Left ventricle myocardium superior (tissue), 1 donor: ENCODE measurements around the gene ASTN2. TPM values are rescaled to one million over a fixed set of nuclear protein-coding genes. Genes with fewer than 3 reads are reported as not detected.

Experiments used
- ATAC-seq: fragments of 200-7000 bp; cut with Tn5 transposase; one replicate; pipeline ENCODE4 v1.9.1; 2020; ENCODE audit warnings: mild to moderate bottlenecking, moderate library complexity
- DNase-seq: peaks from one replicate; pipeline ENCODE4 v3.0.0-alpha.2; 2020
- intact Hi-C: fragments of 100-400 bp; cut with micrococcal nuclease; formaldehyde crosslinking; loops from one replicate; pipeline ENCODE4 v1.11.0; 2022
- total RNA-seq: library from RNA; stranded (reverse); fragmentation: NEBNext Ultra II Directional; extraction: Animal tissue kit (Norgen Biotek cat#: 25700); gene quantifications from one replicate; pipeline ENCODE4 v1.2.1, GENCODE V29; 2021
- donor health status: DM: no; HTN: yes; CAD: no; lungs with severe emphysema.

Gene ASTN2
- total RNA-seq, 1 donor from 2014 or later: 11.3 TPM

DNA sequence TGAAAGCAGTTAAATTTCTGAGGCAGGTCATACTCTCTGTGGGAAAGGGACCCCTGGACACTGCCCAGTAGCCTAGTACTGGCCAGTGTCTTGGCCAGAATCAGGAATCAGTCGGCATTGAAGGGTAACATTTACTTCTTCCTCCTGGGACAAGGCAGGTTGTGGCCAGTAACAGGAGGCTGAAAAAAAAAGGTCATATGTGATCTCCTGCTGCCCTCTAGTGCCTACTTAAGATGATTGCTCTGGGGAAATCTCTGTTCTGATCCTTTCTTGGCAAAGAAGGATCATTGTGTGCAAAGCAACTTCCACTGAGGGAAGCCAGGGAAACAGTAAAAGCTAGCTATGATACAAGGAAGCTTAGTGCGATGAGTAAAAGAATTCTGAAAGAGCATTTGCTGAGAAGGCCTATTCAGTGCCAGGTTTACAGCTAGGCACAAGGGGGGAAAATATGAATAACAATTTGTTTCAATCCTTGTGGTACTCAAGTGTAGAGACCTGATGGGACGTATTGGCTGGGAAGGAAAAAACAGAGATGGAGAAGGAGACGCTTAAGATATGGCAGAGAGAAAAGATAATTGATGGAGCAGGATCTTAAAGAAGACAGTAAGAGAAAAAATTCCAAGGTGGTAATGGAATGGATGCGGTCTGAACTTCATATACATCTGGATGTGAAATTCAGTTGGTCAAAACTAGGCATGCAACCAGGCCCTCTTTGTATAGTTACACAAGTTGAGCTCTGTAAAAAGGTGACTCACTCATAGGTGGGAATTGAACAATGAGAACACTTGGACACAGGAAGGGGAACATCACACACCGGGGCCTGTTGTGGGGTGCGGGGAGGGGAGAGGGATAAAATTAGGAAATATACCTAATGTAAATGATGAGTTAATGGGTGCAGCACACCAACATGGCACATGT, 753.6 kb downstream of the ASTN2 start:
- ATAC-seq (peak; percentile 82), DNase-seq (no peak)
- intact Hi-C loops: loop anchor here (10.0 kb wide), 1 partner anchor 1066 kb away; no protein-coding TSS in a partner anchor

DNA sequence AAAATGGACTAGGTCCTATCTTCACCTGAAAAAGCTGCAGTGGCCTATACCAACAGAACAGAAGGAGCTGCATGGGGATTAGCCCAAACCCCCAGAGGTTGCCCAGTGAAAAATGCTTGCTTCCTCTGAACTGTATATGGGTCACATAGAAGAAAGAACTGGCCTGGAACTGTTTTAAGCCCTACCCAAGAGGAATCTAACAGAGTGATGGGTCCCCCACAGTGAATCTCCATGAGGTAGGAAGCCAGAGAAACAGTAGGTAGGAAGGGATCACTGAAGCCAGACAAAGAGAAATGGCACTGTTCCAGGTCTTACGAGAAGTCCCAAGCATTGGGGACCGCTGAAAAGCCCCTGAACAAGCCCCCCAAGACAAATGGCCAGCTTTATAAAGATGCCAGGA, 756.6 kb downstream of the ASTN2 start:
- ATAC-seq (no peak), DNase-seq (no peak)
- intact Hi-C loops: loop anchor here (10.0 kb wide), 1 partner anchor 493 kb away; no protein-coding TSS in a partner anchor

DNA sequence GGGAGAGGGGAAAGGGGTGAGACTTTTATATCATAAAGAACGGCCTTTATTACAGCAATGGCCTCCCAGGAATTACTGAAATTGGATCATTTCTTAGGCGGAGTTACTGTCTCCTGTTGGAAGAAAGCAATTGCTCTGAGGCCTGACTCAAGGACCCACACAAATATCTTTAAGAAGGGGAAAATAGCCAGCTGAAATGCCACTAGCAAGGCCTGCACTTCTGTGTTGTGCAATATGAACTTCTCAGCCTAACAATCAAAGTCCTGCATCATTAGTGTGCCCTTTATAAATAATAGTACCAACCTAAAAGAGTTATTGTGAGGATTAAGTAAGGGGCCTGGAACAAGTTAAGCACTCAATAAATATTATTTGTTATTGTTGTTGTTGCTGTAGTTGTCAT, 757.9 kb downstream of the ASTN2 start:
- intact Hi-C loops: loop anchor here (10.0 kb wide), 1 partner anchor 492 kb away; no protein-coding TSS in a partner anchor
- ATAC-seq: peak; percentile 15
- DNase-seq: no peak

DNA sequence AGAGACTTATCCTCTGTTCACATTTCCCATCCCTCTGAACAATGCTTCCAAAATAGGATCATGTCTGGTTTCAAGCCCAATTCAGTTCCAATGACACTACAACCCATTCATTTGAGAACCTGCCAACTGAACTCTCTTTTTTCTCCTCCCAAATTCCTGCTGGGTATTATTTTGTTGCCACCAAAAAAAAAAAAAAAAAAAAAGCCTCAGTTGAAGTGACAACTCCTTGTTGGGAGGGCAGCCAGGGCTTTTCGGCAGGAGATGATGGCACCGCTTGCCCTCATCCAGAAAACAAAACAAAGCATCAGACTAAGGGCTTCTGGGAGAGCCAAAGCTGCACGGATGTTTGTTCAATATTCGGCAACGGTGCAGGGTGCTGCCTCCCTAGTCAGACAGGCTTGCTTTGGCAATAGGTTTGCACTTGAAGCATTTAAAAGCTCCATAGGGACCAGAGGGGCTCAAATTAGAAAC, 758.3 kb downstream of the ASTN2 start:
- DNase-seq (peak; percentile 40), ATAC-seq (peak; percentile 50)
- intact Hi-C loops: loop anchor here (10.0 kb wide), 1 partner anchor 492 kb away; no protein-coding TSS in a partner anchor

DNA sequence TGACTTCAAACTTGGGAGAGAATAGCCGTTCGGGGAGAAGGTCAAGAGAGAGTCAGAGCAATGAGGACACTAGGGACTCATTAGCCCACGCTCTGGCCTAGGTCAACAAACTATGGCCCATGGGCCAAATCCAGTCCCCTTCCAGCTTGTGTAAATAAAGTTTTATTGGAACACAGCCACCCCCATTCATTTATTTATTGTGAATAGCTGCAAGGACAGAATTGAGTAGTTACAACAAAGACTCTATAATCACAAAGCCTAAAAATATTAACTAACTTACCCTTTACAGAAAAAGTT, 760.9 kb downstream of the ASTN2 start:
- intact Hi-C loops: loop anchor here (10.0 kb wide), 1 partner anchor 489 kb away; no protein-coding TSS in a partner anchor
- ATAC-seq: peak; percentile 56
- DNase-seq: no peak

DNA sequence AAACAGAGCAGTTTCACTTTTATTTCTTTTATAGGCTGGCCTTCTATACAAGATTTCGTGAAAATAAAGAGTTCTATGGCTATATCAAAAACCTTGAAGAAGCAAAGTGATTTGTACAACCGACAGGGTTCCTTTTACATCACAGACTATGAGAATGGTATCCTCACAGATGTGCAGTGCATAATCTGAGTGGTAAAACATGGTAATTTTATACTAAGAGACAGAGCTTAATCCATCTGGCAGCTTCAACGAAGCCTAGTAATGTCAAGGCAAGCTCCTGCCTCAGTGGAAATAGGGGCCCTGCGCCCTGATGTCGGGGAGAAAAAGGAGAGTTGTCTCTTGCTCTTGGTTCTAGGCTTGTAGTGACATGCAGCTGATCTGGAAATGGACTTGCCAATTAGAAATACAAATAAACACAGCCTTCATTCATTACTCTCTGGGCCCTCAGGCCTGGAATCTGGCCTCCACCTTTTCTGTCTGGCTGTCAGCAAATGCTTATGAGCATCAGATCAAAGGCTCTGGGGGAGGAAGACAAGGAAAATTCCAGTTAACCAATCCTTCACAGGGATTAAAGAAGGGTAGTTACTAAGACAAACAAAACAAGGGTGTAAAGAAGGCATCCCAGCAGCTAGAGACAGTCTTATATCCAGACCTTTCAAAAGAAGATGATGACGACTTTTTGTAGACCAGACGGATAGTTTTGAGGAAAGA, 761.4 kb downstream of the ASTN2 start:
- DNase-seq (no peak), ATAC-seq (peak; percentile 9)
- intact Hi-C loops: loop anchor here (10.0 kb wide), 1 partner anchor 489 kb away; no protein-coding TSS in a partner anchor

DNA sequence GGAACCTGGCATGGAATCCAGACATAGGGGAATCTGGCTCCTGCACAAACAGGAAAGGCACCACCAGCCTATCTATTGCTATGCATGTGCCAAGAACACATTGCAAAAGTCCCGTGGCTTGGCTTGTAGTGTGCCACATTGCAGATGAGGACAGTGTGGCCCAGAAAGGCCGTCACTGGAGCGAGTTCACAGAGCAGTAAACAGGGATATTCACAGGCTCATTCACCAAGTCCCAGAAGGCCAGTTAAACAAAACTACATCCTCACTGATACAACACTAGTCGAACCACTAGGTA, 767.4 kb downstream of the ASTN2 start:
- intact Hi-C loops: no loop called here
- ATAC-seq (peak; percentile 97), DNase-seq (peak; percentile 70)

DNA sequence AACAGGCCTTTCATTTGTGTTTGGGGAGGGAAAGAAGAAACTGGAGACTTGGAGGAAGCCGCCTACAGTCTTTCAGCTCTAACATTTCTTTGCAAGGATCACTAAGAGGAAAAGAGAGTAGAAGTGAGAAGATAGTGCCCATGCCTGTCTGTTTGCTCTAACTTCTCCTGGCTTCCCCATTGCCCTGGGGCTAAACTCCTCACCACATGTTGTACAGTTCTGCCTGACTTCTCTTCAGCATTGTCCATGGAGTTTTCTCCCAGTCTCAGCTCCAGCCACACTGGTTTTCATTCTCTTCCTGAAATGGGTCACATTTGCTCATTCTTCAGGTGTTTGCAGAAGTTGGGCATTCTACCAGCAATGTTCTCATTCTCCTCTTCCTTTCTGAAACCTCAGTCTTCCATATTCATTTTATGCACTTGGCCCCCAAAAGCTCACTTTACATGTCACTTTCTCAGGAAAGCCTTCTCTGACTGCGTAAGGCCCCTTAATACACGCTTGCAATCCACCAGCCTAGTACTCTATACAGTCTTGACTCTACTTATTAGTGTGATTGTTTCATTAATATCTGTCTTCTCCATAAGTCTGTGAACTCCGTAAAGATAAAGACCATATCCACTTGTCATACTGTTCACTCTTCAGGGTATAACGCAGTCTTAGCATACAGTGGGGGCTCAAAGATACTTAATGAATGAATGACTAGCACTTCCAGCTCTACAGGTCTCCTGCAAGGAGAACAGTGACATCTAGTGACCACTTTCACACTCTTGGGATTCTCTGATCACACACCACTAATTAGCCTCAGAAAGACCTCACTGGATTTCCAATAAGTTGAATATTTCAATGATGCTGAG, 768.0 kb downstream of the ASTN2 start:
- ATAC-seq: peak; percentile 21
- DNase-seq: no peak
- intact Hi-C loops: no loop called here

DNA sequence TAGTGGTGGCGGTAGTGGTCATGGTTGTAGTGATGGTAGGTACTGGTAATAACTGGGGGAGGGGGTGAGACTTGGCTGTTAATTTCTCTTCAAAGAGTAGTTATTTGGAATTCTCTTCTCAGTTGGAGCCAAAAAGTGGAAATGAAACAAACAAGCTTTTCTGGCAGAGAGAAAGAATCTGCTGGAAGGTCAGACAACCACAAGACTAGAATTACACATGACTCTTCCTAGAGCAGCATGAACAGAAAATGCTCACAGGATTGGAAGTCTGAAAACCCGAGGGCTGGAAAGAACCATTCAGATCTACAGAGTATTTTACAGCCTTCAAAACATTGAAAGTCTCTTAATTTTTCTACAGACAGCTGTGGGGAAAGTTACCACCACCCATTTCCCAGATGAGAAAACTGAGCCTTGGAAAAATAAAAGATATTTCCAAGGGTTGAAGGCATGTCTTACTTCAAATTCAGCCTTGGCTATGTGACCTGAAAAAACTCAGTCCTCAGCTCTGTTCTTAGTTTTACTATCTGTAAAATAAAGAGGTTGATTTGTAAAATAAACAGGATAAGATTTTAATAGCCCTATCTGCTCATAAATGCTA, 770.7 kb downstream of the ASTN2 start:
- peak; percentile 7 for ATAC-seq
- intact Hi-C loops: no loop called here
- DNase-seq: no peak

DNA sequence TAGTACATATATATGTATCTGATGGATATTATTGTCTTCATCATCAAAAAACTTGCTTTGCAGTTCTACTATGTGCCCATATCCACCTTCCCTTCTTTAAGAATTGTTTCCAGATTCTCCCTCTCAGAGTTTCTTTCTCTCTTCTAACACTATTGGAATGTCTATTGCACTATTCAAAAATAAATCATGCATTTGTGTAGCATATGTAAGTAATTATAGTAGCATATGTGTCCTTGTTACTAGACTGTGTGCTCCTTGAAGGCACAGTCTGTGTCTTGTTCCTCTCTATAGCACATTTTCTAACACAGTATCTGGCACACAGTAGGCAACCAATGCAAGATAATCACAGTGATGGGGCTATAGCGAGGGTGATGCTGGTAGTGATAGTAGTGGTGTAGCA, 771.2 kb downstream of the ASTN2 start:
- intact Hi-C loops: no loop called here
- DNase-seq (no peak), ATAC-seq (no peak)

DNA sequence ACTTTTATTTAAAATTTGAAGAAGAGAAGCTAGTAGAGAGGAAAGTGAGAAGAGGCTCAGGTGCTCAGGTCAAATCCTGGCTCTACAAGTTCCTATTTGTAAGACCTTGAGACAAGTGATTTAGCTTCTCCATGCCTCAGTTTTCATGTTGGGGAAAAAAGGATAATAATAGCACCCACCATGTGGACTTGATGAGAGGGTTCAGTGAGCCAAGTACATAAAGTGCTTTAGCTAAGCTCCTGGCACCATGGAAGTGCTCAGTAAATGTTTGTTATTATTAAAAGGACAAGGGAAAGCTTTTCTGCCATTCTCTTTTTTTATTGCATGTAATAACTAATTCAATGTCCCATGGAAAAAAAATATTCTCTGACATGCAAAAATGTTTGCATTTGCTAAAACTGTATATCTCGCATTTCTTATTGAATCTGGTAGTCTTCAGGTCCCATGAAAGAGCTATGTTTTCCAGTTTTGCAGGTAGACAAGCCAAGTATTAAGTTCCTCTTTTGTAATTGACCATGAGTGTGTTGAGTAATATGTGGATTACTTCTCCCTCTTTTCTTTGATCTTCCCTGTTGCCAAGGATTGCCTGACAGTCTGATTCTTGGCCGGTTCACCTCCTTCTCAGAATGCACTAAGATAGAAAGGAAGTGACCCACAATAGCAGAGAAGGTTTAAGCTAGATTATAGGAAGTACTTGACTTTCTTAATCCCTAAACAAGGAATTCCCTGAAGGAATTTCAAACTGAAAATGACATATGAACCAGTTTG, 773.4 kb downstream of the ASTN2 start:
- ATAC-seq (peak; percentile 74), DNase-seq (no peak)
- intact Hi-C loops: no loop called here

DNA sequence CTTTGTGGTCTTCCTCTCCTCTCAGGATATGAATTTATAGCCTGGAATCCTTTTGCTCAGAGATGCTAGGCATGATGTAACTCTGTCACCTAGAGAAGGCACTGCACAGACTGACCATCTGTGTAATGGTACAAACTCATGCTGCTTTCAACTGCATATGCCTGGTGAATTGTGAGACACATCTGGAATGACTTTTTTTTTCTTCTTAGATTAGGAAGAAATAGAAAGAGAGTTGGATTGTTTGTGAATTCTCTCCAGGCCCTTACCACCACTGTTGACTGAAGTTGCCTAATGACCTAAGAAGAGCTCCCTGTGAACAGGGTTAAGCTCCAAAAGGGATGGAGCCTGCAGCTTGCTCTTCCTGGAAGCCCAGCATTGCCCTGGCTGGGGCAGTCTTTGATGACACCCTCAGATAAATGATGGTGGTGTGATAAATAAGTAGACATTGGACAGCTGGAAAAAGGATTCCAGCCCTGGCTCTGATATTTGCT, 775.6 kb downstream of the ASTN2 start:
- ATAC-seq (peak; percentile 57), DNase-seq (no peak)
- intact Hi-C loops: no loop called here

DNA sequence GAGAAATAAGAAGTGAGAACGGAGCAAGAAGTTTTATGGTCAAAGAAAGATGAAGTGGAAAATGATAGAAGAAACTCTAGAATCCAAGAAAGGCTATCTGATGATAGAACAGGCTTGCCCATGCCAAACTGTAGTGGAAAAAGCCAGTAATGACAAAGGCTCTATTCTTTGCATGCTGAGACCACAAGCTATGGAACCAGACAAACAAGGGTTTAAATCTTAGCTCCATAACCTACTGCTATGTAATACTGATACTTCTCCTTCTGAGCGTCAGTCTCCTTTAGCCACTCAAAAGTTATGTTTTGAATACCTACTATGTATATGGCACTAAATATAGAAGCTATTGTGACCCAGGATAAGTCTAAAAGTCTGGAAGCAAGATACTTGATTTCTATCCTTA, 778.9 kb downstream of the ASTN2 start:
- intact Hi-C loops: no loop called here
- DNase-seq: no peak
- ATAC-seq: no peak

DNA sequence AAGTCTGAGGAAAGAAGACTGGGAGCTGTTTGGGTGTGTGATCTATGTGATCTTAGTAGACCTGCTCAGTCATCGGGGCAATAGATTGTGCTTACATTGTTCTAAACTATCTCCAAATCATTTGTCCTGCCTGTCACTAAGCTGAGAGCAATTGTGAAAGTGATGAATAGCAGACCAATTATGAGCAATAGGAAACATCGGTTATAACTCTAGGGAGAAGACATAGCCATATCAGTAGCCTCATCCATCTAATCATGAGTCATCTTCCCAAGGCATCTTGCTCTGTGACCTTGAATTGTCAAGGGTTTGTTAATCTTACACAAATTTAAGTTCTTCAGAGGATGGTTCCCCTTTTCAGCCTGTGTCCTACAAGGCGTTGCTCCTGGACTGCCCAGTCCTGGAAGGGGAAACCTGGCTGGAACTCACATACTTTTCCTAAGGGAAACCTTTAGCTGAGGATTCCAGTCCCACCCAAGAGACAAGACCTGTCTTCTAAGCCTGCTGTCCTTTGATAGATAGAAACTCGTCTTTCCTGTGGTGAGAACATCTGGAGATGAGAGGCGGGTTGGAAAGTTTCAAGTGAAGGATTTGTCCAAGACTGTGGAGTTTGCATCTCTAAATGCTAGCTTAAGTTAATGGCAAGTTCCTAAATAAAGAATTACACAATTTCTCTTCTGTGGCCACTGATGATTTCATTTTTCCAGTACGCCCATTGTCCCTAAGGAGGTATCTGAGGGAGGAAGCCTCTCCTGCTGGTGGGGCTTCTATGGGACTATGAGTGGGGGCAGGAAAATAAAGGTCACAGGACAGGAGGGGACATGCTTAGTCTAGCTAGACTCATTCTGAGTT, 781.6 kb downstream of the ASTN2 start:
- peak; percentile 87 for ATAC-seq
- intact Hi-C loops: no loop called here
- no peak for DNase-seq

DNA sequence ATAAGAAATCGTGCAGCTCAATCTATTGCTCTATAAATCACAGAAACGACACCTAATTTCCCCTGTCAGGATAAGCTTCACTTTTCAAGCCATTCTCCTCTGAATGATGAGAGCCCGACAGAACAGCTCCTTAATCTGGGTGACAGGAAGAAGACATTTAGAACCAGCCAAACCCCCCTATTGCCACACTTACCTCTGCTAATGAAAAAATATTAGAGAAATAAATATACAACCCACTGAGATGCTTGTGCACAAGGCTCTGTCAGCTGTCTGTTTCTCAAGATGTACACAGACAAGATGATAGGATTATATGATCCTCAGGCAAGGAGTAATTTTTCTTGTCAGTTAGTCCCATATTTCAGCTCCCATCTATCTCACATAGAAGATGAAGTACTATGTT, 785.2 kb downstream of the ASTN2 start:
- ATAC-seq (no peak), DNase-seq (no peak)
- intact Hi-C loops: no loop called here

DNA sequence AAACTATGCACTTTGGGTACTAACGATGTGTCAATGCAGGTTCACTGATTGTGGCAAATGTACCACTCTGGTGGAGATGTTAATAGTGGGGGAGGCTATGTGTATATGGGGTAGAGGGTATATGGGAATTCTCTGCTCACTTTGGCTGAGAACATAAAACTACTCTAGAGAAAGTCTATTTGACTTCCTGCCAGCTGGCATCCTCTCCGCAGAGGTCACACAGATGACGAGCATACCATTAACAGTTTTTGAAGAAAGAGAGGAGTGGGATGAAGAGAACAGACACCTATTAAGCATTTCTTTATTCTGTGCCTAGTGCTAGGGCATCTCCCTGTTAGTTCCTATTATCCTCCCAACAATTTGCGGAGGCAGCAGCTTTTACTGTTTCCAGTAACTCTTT, 786.1 kb downstream of the ASTN2 start:
- ATAC-seq: no peak

DNA sequence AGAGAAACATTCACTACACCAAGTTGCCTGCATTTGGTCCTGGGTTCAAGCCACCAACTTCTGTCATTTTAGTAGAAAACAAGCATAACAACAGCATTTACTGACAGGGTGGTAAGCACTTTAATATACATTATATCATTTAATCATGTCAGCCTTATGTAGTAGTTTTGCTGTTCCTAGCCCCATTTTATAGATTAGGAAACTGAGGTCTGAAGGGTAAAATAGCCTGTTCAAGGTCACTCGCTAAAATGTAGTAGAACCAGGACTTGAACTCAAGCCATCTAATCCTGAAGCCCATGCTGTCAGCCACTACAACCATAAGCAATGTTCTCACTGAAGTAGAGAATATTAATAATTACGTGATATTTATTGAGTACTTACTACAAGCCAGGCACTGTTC, 787.4 kb downstream of the ASTN2 start:
- ATAC-seq (no peak), DNase-seq (no peak)
- intact Hi-C loops: no loop called here

More for the DNA sequence above, 786.1 kb downstream of the ASTN2 start:
- intact Hi-C loops: no loop called here
- DNase-seq: no peak
